ENCODE data around the gene MT1X. TPM values are rescaled to one million over a fixed set of nuclear protein-coding genes. Genes with fewer than 3 reads are reported as not detected.
"Not testable (repeated sequence)": the region's sequence is repeated elsewhere in the genome, so short reads cannot be mapped to it uniquely, and the experiment has no call there.

MT1X gene
- total RNA-seq, 1 experiment from 2014 or later, result 138 TPM

- H3K36me3 ChIP-seq (replicated peaks; ENCODE audit: control insufficient read depth, insufficient read depth, low read length), result no peaks in the 10 kb centered on the region
- H3K27me3 ChIP-seq (ENCODE audit: control insufficient read depth, insufficient read depth, low read length), result peaks cover 88% of the 10 kb centered on the region
- H3K4me3 ChIP-seq (ENCODE audit: insufficient read depth, low read depth, low read length), result peak within 1 kb of the TSS; percentile 28; the same call in 1 of the 2 replicates
- DNase-seq, result peak; percentile 74
Measured at GRCh38 chr16:56667581-56668571, 14.4 kb upstream of the MT1X start, which contains the start of gene MT1G. Gene MT1G, minus strand, starts transcription at chr16:56668065. Its CDS starts 72 bp downstream, at chr16:56667993.

- Histone ChIP-seq H3K4me3 (ENCODE audit: insufficient read depth, low read depth, low read length) (peak within 1 kb of the TSS; percentile 25; the same call in 1 of the 2 replicates), H3K36me3 (replicated peaks; ENCODE audit: control insufficient read depth, insufficient read depth, low read length) (no peaks in the 10 kb centered on the region), H3K27me3 (ENCODE audit: control insufficient read depth, insufficient read depth, low read length) (peaks cover 75% of the 10 kb centered on the region)
- DNase-seq, result peak; percentile 76
Measured at GRCh38 chr16:56669005-56669839, 13.0 kb upstream of the MT1X start, which contains the start of gene MT1H. Gene MT1H, plus strand, starts transcription at chr16:56669814. Its CDS starts 71 bp downstream, at chr16:56669885.

GRCh38 chr16:56669840-56670619, 12.2 kb upstream of the MT1X start:
- no peak for DNase-seq
- Histone ChIP-seq H3K36me3 (replicated peaks; ENCODE audit: control insufficient read depth, insufficient read depth, low read length) (no peaks in the 10 kb centered on the region), H3K4me3 (ENCODE audit: insufficient read depth, low read depth, low read length) (peak overlapping the region; percentile 25; the same call in 1 of the 2 replicates), H3K27me3 (ENCODE audit: control insufficient read depth, insufficient read depth, low read length) (peaks cover 67% of the 10 kb centered on the region)

GRCh38 chr16:56670620-56670934, 11.7 kb upstream of the MT1X start:
- DNase-seq, result no peak
- H3K36me3 ChIP-seq (replicated peaks; ENCODE audit: control insufficient read depth, insufficient read depth, low read length), result no peaks in the 10 kb centered on the region
- H3K4me3 ChIP-seq (ENCODE audit: insufficient read depth, low read depth, low read length), result no peak overlapping the region
- peaks cover 62% of the 10 kb centered on the region for H3K27me3 ChIP-seq (ENCODE audit: control insufficient read depth, insufficient read depth, low read length)

- not testable (repeated sequence) for H3K36me3 ChIP-seq (replicated peaks; ENCODE audit: control insufficient read depth, insufficient read depth, low read length); DNase-seq; H3K4me3 ChIP-seq (ENCODE audit: insufficient read depth, low read depth, low read length)
- H3K27me3 ChIP-seq (ENCODE audit: control insufficient read depth, insufficient read depth, low read length), result peaks cover 52% of the 10 kb centered on the region
Measured at GRCh38 chr16:56671691-56672090, 10.6 kb upstream of the MT1X start.

GRCh38 chr16:56672171-56672570, 10.1 kb upstream of the MT1X start:
- not testable (repeated sequence) for H3K4me3 ChIP-seq (ENCODE audit: insufficient read depth, low read depth, low read length); H3K36me3 ChIP-seq (replicated peaks; ENCODE audit: control insufficient read depth, insufficient read depth, low read length); DNase-seq
- peaks cover 47% of the 10 kb centered on the region for H3K27me3 ChIP-seq (ENCODE audit: control insufficient read depth, insufficient read depth, low read length)

GRCh38 chr16:56672761-56673536, 9.3 kb upstream of the MT1X start:
- H3K27me3 ChIP-seq (ENCODE audit: control insufficient read depth, insufficient read depth, low read length), result peaks cover 39% of the 10 kb centered on the region
- DNase-seq, result no peak
- no peaks in the 10 kb centered on the region for H3K36me3 ChIP-seq (replicated peaks; ENCODE audit: control insufficient read depth, insufficient read depth, low read length)
- no peak overlapping the region for H3K4me3 ChIP-seq (ENCODE audit: insufficient read depth, low read depth, low read length)

- peaks cover 29% of the 10 kb centered on the region for H3K27me3 ChIP-seq (ENCODE audit: control insufficient read depth, insufficient read depth, low read length)
- no peak overlapping the region for H3K4me3 ChIP-seq (ENCODE audit: insufficient read depth, low read depth, low read length)
- H3K36me3 ChIP-seq (replicated peaks; ENCODE audit: control insufficient read depth, insufficient read depth, low read length), result no peaks in the 10 kb centered on the region
- DNase-seq, result no peak
Measured at GRCh38 chr16:56673921-56674320, 8.3 kb upstream of the MT1X start.

GRCh38 chr16:56674570-56674969, 7.7 kb upstream of the MT1X start:
- not testable (repeated sequence) for H3K36me3 ChIP-seq (replicated peaks; ENCODE audit: control insufficient read depth, insufficient read depth, low read length); H3K4me3 ChIP-seq (ENCODE audit: insufficient read depth, low read depth, low read length); DNase-seq
- H3K27me3 ChIP-seq (ENCODE audit: control insufficient read depth, insufficient read depth, low read length), result peaks cover 23% of the 10 kb centered on the region

GRCh38 chr16:56675685-56676210, 6.5 kb upstream of the MT1X start:
- H3K36me3 ChIP-seq (replicated peaks; ENCODE audit: control insufficient read depth, insufficient read depth, low read length), result no peaks in the 10 kb centered on the region
- H3K4me3 ChIP-seq (ENCODE audit: insufficient read depth, low read depth, low read length), result peak overlapping the region; percentile 47
- DNase-seq, result peak; percentile 70
- peaks cover 11% of the 10 kb centered on the region for H3K27me3 ChIP-seq (ENCODE audit: control insufficient read depth, insufficient read depth, low read length)

- no peak for DNase-seq
- no peak overlapping the region for H3K4me3 ChIP-seq (ENCODE audit: insufficient read depth, low read depth, low read length)
- H3K27me3 ChIP-seq (ENCODE audit: control insufficient read depth, insufficient read depth, low read length), result peaks cover 2% of the 10 kb centered on the region; the same call in 1 of the 2 replicates
- H3K36me3 ChIP-seq (replicated peaks; ENCODE audit: control insufficient read depth, insufficient read depth, low read length), result no peaks in the 10 kb centered on the region
Measured at GRCh38 chr16:56677474-56677873, 4.8 kb upstream of the MT1X start.

GRCh38 chr16:56679078-56679730, 3.1 kb upstream of the MT1X start:
- H3K27me3 ChIP-seq (ENCODE audit: control insufficient read depth, insufficient read depth, low read length), result peaks cover 4% of the 10 kb centered on the region; the same call in 1 of the 2 replicates
- H3K36me3 ChIP-seq (replicated peaks; ENCODE audit: control insufficient read depth, insufficient read depth, low read length), result no peaks in the 10 kb centered on the region
- no peak overlapping the region for H3K4me3 ChIP-seq (ENCODE audit: insufficient read depth, low read depth, low read length)
- DNase-seq, result no peak

- no peak overlapping the region for H3K4me3 ChIP-seq (ENCODE audit: insufficient read depth, low read depth, low read length)
- H3K36me3 ChIP-seq (replicated peaks; ENCODE audit: control insufficient read depth, insufficient read depth, low read length), result no peaks in the 10 kb centered on the region
- peaks cover 4% of the 10 kb centered on the region; the same call in 1 of the 2 replicates for H3K27me3 ChIP-seq (ENCODE audit: control insufficient read depth, insufficient read depth, low read length)
- no peak for DNase-seq
Measured at GRCh38 chr16:56679818-56680217, 2.5 kb upstream of the MT1X start.
